ENCODE data around the gene MPV17L2.

DNA sequence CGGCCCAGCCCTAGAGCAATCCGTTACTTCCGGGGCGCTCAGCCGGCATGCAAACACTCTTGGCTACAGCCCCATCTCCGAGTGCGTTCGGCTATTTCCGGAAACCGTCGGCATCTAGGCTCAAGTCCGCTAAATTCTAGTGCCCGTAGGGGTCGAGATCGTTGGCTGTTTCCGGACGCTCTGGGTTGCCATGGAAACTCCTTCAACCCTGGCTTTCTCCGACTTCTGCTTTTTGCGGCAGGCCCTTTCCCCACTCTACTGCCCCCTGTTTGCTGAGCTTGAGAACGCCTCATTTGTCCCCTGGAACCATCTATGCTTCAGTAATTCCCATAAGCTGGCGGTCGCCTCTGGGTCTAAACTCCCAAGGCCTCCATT, 40.6 kb upstream of the MPV17L2 start:
- TF ChIP-seq, protein P1, sequence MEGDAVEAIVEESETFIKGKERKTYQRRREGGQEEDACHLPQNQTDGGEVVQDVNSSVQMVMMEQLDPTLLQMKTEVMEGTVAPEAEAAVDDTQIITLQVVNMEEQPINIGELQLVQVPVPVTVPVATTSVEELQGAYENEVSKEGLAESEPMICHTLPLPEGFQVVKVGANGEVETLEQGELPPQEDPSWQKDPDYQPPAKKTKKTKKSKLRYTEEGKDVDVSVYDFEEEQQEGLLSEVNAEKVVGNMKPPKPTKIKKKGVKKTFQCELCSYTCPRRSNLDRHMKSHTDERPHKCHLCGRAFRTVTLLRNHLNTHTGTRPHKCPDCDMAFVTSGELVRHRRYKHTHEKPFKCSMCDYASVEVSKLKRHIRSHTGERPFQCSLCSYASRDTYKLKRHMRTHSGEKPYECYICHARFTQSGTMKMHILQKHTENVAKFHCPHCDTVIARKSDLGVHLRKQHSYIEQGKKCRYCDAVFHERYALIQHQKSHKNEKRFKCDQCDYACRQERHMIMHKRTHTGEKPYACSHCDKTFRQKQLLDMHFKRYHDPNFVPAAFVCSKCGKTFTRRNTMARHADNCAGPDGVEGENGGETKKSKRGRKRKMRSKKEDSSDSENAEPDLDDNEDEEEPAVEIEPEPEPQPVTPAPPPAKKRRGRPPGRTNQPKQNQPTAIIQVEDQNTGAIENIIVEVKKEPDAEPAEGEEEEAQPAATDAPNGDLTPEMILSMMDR (IDR thresholded peaks at IDR 0.05), result peak; percentile 63; the same call in 1 of the 2 replicates
- TF ChIP-seq, protein P2, sequence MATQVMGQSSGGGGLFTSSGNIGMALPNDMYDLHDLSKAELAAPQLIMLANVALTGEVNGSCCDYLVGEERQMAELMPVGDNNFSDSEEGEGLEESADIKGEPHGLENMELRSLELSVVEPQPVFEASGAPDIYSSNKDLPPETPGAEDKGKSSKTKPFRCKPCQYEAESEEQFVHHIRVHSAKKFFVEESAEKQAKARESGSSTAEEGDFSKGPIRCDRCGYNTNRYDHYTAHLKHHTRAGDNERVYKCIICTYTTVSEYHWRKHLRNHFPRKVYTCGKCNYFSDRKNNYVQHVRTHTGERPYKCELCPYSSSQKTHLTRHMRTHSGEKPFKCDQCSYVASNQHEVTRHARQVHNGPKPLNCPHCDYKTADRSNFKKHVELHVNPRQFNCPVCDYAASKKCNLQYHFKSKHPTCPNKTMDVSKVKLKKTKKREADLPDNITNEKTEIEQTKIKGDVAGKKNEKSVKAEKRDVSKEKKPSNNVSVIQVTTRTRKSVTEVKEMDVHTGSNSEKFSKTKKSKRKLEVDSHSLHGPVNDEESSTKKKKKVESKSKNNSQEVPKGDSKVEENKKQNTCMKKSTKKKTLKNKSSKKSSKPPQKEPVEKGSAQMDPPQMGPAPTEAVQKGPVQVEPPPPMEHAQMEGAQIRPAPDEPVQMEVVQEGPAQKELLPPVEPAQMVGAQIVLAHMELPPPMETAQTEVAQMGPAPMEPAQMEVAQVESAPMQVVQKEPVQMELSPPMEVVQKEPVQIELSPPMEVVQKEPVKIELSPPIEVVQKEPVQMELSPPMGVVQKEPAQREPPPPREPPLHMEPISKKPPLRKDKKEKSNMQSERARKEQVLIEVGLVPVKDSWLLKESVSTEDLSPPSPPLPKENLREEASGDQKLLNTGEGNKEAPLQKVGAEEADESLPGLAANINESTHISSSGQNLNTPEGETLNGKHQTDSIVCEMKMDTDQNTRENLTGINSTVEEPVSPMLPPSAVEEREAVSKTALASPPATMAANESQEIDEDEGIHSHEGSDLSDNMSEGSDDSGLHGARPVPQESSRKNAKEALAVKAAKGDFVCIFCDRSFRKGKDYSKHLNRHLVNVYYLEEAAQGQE (IDR thresholded peaks at IDR 0.05; ENCODE audit: insufficient read depth in 1 of 2, low read depth in 2 of 2, low read length in 1 of 2), result no peak
- TF ChIP-seq POLR2AphosphoS5 (IDR thresholded peaks at IDR 0.05; ENCODE audit: low read depth, low read length) (peak; percentile 64; the same call in 1 of the 2 replicates), SIN3A (IDR thresholded peaks at IDR 0.05; ENCODE audit: borderline replicate concordance, insufficient read depth, low read depth, low read length) (no peak), TCF7L2 (IDR thresholded peaks at IDR 0.05; ENCODE audit: low read depth, low read length) (no peak)
